Mesenchymal stem cell (in vitro differentiated cells and primary cell): ENCODE data around the gene CKAP4.

Experiments
- DNase-seq: peaks from one replicate; pipeline ENCODE4 v3.0.0-alpha.2; 2013
- H2AFZ ChIP-seq: one replicate; pipeline ENCODE4 v1.6.1; 2013; ENCODE audit warnings: low read depth, mild to moderate bottlenecking, control low read depth, inconsistent platforms, low read length, moderate library complexity
- H2AK5ac ChIP-seq: 2 replicates; pipeline ENCODE4 v1.6.1; 2013; ENCODE audit warnings: low read length, moderate library complexity, mild to moderate bottlenecking, inconsistent platforms; ENCODE audit not compliant: severe bottlenecking
- H2BK120ac ChIP-seq: one replicate; pipeline ENCODE4 v1.6.1; 2013; ENCODE audit warnings: low read depth, mild to moderate bottlenecking, inconsistent platforms, low read length, moderate library complexity
- H2BK12ac ChIP-seq, 2 experiments: one replicate each; pipeline ENCODE4 v1.6.1; 2013; ENCODE audit warnings: inconsistent platforms in 2 of 2, low read length in 2 of 2, mild to moderate bottlenecking in 2 of 2, moderate library complexity in 2 of 2, control low read depth in 1 of 2
- H2BK15ac ChIP-seq: one replicate; pipeline ENCODE4 v1.6.1; 2013; ENCODE audit warnings: mild to moderate bottlenecking, low read depth, inconsistent platforms; ENCODE audit not compliant: poor library complexity, severe bottlenecking
- H2BK5ac ChIP-seq: 2 replicates; pipeline ENCODE4 v1.6.1; 2013; ENCODE audit warnings: low read depth, mild to moderate bottlenecking, low read length, control low read depth, inconsistent platforms; ENCODE audit not compliant: poor library complexity, severe bottlenecking
- H3K14ac ChIP-seq, 2 experiments: one replicate each; pipeline ENCODE4 v1.6.1; 2013; ENCODE audit warnings: inconsistent platforms in 2 of 2, low read length in 2 of 2, control low read depth in 1 of 2, mild to moderate bottlenecking in 1 of 2, moderate library complexity in 1 of 2
- H3K18ac ChIP-seq, 2 experiments: one replicate each; pipeline ENCODE4 v1.6.1; 2013; ENCODE audit warnings: inconsistent platforms in 2 of 2, low read length in 2 of 2, control low read depth in 1 of 2, low read depth in 1 of 2, mild to moderate bottlenecking in 1 of 2
- H3K23ac ChIP-seq, 2 experiments: one replicate each; pipeline ENCODE4 v1.6.1; 2013; ENCODE audit warnings: inconsistent platforms in 2 of 2, low read length in 2 of 2, mild to moderate bottlenecking in 2 of 2, moderate library complexity in 2 of 2, control low read depth in 1 of 2
- H3K27ac ChIP-seq: 2 replicates; pipeline ENCODE4 v1.5.1; 2013; ENCODE audit warnings: mild to moderate bottlenecking, moderate library complexity, low read length, control low read depth, inconsistent platforms; ENCODE audit not compliant: poor library complexity, severe bottlenecking
- H3K27me3 ChIP-seq, 2 experiments: 2 replicates each; pipeline versions ENCODE4 v1.6.1 to v1.7.0; 2013; ENCODE audit warnings: low read length in 2 of 2, mild to moderate bottlenecking in 2 of 2, moderate library complexity in 2 of 2, control low read depth in 1 of 2, inconsistent platforms in 1 of 2; ENCODE audit not compliant: control insufficient read depth in 1 of 2, insufficient read depth in 1 of 2
- H3K36me3 ChIP-seq, 2 experiments: 2 replicates each; pipeline versions ENCODE4 v1.6.1 to v1.7.0; 2013; ENCODE audit warnings: low read length in 2 of 2, control low read depth in 1 of 2, inconsistent platforms in 1 of 2, low read depth in 1 of 2, mild to moderate bottlenecking in 1 of 2; ENCODE audit not compliant: insufficient read depth in 2 of 2, control insufficient read depth in 1 of 2
- H3K4ac ChIP-seq, 2 experiments: one replicate each; pipeline ENCODE4 v1.6.1; 2013; ENCODE audit warnings: inconsistent platforms in 2 of 2, low read length in 2 of 2, mild to moderate bottlenecking in 2 of 2, moderate library complexity in 2 of 2, control low read depth in 1 of 2, low read depth in 1 of 2
- H3K4me1 ChIP-seq: 2 replicates; pipeline ENCODE4 v1.6.1; 2013; ENCODE audit warnings: low read depth, low read length, control low read depth; ENCODE audit not compliant: control insufficient read depth, insufficient read depth
- H3K4me2 ChIP-seq: 2 replicates; pipeline ENCODE4 v1.6.1; 2013; ENCODE audit warnings: low read length, mild to moderate bottlenecking, inconsistent platforms; ENCODE audit not compliant: poor library complexity, severe bottlenecking
- H3K4me3 ChIP-seq, 2 experiments: 2 replicates each; pipeline versions ENCODE4 v1.5.1 to v1.7.0; 2013; ENCODE audit warnings: low read length in 2 of 2, mild to moderate bottlenecking in 2 of 2, control low read depth in 1 of 2, low read depth in 1 of 2; ENCODE audit not compliant: insufficient read depth in 1 of 2
- H3K79me1 ChIP-seq: replicated peaks from 2 replicates; pipeline ENCODE4 v1.6.1; 2013; ENCODE audit warnings: mild to moderate bottlenecking, control low read depth, low read length, inconsistent platforms; ENCODE audit not compliant: poor library complexity, severe bottlenecking
- H3K9ac ChIP-seq: 2 replicates; pipeline ENCODE4 v1.7.0; 2013; ENCODE audit warnings: mild to moderate bottlenecking, low read length, moderate library complexity
- H3K9me3 ChIP-seq: 2 replicates; pipeline ENCODE4 v1.7.0; 2013; ENCODE audit warnings: mild to moderate bottlenecking, low read length; ENCODE audit not compliant: control insufficient read depth
- H4K8ac ChIP-seq: one replicate; pipeline ENCODE4 v1.6.1; 2013; ENCODE audit warnings: inconsistent platforms, mild to moderate bottlenecking, low read length, moderate library complexity
- H4K91ac ChIP-seq: one replicate; pipeline ENCODE4 v1.6.1; 2013; ENCODE audit warnings: mild to moderate bottlenecking, low read length, inconsistent platforms
- WGBS: methylation state at CpG from one replicate; pipeline ENCODE4 v1.1.7; 2013; ENCODE audit warnings: mixed read lengths; 5-methylcytosine and 5-hydroxymethylcytosine counted together

The CKAP4 gene

DNA sequence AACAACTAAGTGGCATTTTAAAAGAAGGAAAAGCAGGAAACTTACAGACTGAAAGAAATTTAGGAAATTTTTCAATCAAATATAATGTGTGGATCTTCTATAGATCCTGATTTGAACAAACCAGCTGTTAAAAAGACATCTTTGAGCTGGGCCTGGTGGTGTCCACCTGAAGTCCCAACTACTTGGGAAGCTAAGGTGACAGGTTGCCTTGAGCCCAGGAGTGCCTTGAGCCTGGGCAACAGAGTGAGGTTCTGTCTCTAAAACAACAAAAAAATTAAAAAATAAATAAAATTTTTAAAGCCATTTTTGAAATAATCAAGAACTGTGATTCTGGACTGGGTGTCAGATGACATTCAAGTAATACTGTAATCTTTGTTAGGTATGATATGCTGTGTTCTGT lies 7.0 kb downstream of the CKAP4 start:
- no peaks in the 10 kb centered on the region for H3K9me3 ChIP-seq
- H3K79me1 ChIP-seq: peaks cover 29% of the 10 kb centered on the region
- no peak overlapping the region for H3K9ac ChIP-seq
- no peak overlapping the region for H3K4me3 ChIP-seq
- H3K36me3 ChIP-seq: peaks cover 32 to 79% of the 10 kb centered on the region in 2 experiments
- H3K27ac ChIP-seq: no peak overlapping the region
- no peak overlapping the region for H2BK5ac ChIP-seq
- H3K23ac ChIP-seq: no peak overlapping the region
- H2BK15ac ChIP-seq: no peak overlapping the region
- no peak overlapping the region for H4K8ac ChIP-seq
- H3K27me3 ChIP-seq: no peaks in the 10 kb centered on the region
- no peak overlapping the region for H4K91ac ChIP-seq
- no peak overlapping the region for H3K14ac ChIP-seq
- no peak overlapping the region for H3K18ac ChIP-seq
- DNase-seq: no peak
- peaks cover 10% of the 10 kb centered on the region for H3K4me1 ChIP-seq
- no peak overlapping the region for H2AFZ ChIP-seq
- H2BK12ac ChIP-seq: no peak overlapping the region
- H2BK120ac ChIP-seq: no peak overlapping the region
- H3K4me2 ChIP-seq: no peak overlapping the region
- H3K4ac ChIP-seq: no peak overlapping the region
- no peak overlapping the region for H2AK5ac ChIP-seq

GRCh38 chr12:106239951-106240335 lies 7.9 kb downstream of the CKAP4 start:
- Histone ChIP-seq H3K27ac (no peak overlapping the region), H3K4me2 (no peak overlapping the region)

DNA sequence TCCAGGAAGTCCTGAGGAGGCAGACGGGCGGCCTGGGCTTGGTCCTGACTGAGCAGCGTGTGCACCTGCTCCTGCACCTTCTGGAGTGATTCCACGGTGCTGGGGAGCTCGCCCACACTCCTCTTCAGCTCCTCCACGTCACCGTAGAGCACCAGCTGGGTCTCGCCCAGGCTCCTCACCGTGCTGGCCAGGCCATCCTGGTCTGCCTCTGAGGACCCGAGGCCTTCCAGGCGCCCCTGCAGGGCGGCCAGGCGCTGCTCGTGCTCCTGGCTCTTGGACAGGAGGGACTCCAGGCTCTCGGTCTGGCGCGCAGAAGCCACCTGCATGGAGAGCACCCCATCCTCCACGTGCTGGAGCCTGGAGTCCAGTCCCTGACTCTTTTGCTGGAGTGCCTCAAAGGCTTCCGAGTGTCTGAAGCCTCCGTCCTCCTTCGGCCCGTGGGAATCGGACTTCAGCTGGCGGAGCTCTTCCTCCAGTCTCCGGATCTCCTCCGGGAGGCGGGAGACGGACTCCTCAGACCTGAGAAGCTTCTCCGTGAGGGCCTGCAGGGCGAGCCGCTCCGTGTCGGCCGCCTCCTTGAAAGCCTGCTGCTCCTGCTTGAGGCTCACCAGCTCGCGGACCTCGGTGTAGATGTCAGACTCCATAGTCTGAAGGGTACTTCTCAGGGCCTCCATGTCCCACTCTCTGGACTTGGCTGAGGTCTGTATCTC lies 8.4 kb downstream of the CKAP4 start:
- no peak overlapping the region for H3K23ac ChIP-seq
- H4K8ac ChIP-seq: no peak overlapping the region
- no peak overlapping the region for H3K9ac ChIP-seq
- H3K4me2 ChIP-seq: no peak overlapping the region
- peaks cover 31% of the 10 kb centered on the region for H3K79me1 ChIP-seq
- H3K9me3 ChIP-seq: no peaks in the 10 kb centered on the region
- H3K4me1 ChIP-seq: peaks cover 7% of the 10 kb centered on the region
- H4K91ac ChIP-seq: no peak overlapping the region
- H3K18ac ChIP-seq: no peak overlapping the region
- no peak overlapping the region for H3K4me3 ChIP-seq
- H2AK5ac ChIP-seq: no peak overlapping the region
- H2BK12ac ChIP-seq: no peak overlapping the region
- H3K14ac ChIP-seq: no peak overlapping the region
- no peaks in the 10 kb centered on the region for H3K27me3 ChIP-seq
- no peak overlapping the region for H2BK120ac ChIP-seq
- H2BK5ac ChIP-seq: no peak overlapping the region
- no peak overlapping the region for H3K4ac ChIP-seq
- no peak overlapping the region for H2BK15ac ChIP-seq
- H3K27ac ChIP-seq: no peak overlapping the region
- H3K36me3 ChIP-seq: peaks cover 30 to 80% of the 10 kb centered on the region in 2 experiments
- H2AFZ ChIP-seq: no peak overlapping the region
- no peak for DNase-seq
- 97% methylated on average over 37 of the region's 37 CpGs for WGBS

More at GRCh38 chr12:106239951-106240335, 7.9 kb downstream of the CKAP4 start:
- no peaks in the 10 kb centered on the region for H3K27me3 ChIP-seq
- no peak overlapping the region for H3K14ac ChIP-seq
- H4K8ac ChIP-seq: no peak overlapping the region
- peaks cover 6% of the 10 kb centered on the region for H3K4me1 ChIP-seq
- no peak overlapping the region for H2BK120ac ChIP-seq
- no peak overlapping the region for H3K4me3 ChIP-seq
- 97% methylated on average over 12 of the region's 12 CpGs for WGBS
- H4K91ac ChIP-seq: no peak overlapping the region
- no peak overlapping the region for H3K9ac ChIP-seq
- H3K36me3 ChIP-seq: peaks cover 30 to 82% of the 10 kb centered on the region in 2 experiments
- no peak overlapping the region for H3K4ac ChIP-seq
- H2BK12ac ChIP-seq: no peak overlapping the region
- H2BK5ac ChIP-seq: no peak overlapping the region
- H2AK5ac ChIP-seq: no peak overlapping the region
- H3K79me1 ChIP-seq: peaks cover 31% of the 10 kb centered on the region
- H2BK15ac ChIP-seq: no peak overlapping the region
- no peak overlapping the region for H2AFZ ChIP-seq
- H3K23ac ChIP-seq: no peak overlapping the region
- DNase-seq: no peak
- no peaks in the 10 kb centered on the region for H3K9me3 ChIP-seq
- no peak overlapping the region for H3K18ac ChIP-seq

GRCh38 chr12:106238146-106238545 lies 9.7 kb downstream of the CKAP4 start:
- H2BK15ac ChIP-seq: no peak overlapping the region
- no peak overlapping the region for H3K18ac ChIP-seq
- H3K36me3 ChIP-seq: peaks cover 25 to 69% of the 10 kb centered on the region in 2 experiments
- H2AFZ ChIP-seq: no peak overlapping the region
- H3K23ac ChIP-seq: no peak overlapping the region
- H3K4me3 ChIP-seq: no peak overlapping the region
- H4K8ac ChIP-seq: no peak overlapping the region
- no peak overlapping the region for H3K4me2 ChIP-seq
- H2BK12ac ChIP-seq: no peak overlapping the region
- no peak overlapping the region for H2BK5ac ChIP-seq
- H4K91ac ChIP-seq: no peak overlapping the region
- peaks cover 4% of the 10 kb centered on the region for H3K4me1 ChIP-seq
- no peaks in the 10 kb centered on the region for H3K27me3 ChIP-seq
- no peak for DNase-seq
- no peak overlapping the region for H3K4ac ChIP-seq
- H2AK5ac ChIP-seq: no peak overlapping the region
- H3K9ac ChIP-seq: no peak overlapping the region
- H2BK120ac ChIP-seq: no peak overlapping the region
- WGBS: 92% methylated on average over 11 of the region's 11 CpGs
- no peak overlapping the region for H3K27ac ChIP-seq
- H3K9me3 ChIP-seq: peaks cover 3% of the 10 kb centered on the region
- H3K79me1 ChIP-seq: peaks cover 30% of the 10 kb centered on the region
- no peak overlapping the region for H3K14ac ChIP-seq
